AG08396 (cell line): ENCODE results near the gene POU6F2.
"Not testable (repeated sequence)": the region's sequence is repeated elsewhere in the genome, so short reads cannot be mapped to it uniquely, and the experiment has no call there.

Experiments
- DNase-seq: peaks from one replicate; pipeline ENCODE4 v3.0.0; 2012; ENCODE audit warnings: low spot score, mixed read lengths

Gene POU6F2

GRCh38 chr7:38977685-38978084 is at the start of gene POU6F2:
TSS of gene POU6F2 (plus strand) at chr7:38977909. CDS start at chr7:38977954, 45 bp downstream.
- no peak for DNase-seq

GRCh38 chr7:38928506-38928905 is 49.2 kb upstream of the POU6F2 start:
- no peak for DNase-seq

DNA sequence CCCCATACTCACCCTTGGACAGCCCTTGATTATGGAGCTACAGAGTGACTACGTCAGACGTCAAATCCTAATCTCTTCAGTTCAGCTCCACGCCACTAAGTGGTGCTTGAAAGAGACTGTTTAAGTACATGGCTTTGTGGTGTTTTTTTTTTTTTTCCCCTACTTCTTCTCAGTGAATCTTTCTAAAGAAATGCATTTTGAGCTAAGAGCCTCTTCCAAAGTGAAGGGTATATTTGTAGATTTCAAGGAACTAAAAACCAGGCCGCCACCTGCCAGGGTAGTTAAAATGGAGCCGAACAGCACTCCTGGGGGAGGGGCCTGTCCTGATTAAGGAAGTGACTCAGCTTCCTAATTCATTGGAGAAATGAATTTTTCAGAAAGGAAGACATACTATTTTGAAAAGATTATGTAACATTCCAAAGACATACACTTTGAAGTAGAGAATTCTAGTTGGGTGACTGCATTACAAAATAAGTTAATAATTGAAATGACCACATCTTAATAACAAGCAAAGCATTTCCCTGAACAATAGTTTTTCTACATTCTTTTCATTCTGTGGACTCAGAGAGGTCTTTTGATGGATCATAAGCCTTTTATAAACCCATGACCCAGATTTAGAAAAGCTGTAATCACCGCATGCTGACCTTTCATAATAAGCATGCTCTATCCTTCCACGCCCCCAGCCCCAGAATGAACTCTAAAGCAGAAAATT is 48.1 kb upstream of the POU6F2 start:
- DNase-seq, result no peak

- peak; percentile 48 for DNase-seq
These were observed 45.1 kb upstream of the POU6F2 start for GRCh38 chr7:38932509-38933168.

DNA sequence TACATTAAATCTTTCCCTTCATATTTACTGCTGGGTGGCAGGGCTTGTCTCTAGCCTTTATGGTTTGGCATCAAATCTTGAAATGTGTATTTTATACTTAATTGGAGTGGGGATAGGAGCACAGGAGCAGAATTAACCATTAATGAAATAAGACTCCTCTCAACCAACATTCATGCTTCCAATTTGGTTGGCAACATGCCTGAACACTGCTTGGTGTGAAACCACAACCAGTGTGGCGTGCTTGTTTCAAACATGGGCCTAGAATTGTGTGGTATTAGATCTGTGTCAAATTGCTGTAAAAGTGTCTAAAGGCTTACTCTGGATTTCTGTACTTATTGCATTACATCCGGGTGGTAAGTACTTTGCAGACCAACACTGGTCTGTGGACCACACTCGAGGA is 43.7 kb upstream of the POU6F2 start:
- no peak for DNase-seq

DNA sequence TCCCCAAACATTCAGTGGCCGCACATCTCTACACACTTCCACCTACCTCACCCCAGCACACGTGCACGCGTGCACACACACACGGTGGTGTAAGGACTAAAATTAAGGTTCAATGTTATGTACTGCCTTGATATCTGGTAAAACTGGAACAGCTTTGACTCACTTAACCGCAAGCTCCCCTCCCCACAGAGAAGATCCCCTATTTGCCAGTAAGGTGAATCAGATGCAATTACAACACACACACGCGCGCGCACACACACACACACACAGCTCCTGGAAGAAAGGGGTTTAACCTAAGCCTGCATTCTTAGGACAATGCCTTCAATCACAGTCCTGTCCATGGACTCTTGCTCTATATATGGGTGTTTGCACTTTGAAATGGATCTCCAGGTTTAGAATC is 43.2 kb upstream of the POU6F2 start:
- DNase-seq, result no peak

GRCh38 chr7:38936641-38937040 is 41.1 kb upstream of the POU6F2 start:
- DNase-seq, result no peak

DNA sequence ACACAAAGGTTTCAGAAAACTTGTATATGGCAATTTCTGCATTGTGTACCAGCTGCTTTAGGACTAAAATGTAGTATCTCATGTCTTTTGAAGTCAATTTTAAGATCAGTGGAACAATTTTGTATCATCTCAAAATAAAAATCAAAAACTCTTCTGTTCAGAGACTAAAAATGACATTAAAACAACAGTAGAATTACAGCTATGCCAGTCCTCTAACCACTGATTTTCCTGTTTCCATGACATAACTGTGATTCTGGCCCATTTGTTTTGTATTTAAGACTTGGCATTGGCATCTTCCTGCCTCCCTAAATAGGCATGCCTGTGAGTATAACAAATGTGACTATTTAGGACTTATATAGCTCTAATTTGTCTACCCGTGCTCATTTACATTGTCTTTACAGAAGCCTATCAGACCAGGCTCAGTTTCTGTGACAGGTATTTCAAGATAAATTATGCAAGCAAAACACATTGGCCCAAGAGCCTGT is 39.7 kb upstream of the POU6F2 start:
- no peak for DNase-seq

- no peak for DNase-seq
These were observed 39.1 kb upstream of the POU6F2 start for GRCh38 chr7:38938589-38938988.

- DNase-seq, result no peak
These were observed 36.9 kb upstream of the POU6F2 start for GRCh38 chr7:38940774-38941173.

DNA sequence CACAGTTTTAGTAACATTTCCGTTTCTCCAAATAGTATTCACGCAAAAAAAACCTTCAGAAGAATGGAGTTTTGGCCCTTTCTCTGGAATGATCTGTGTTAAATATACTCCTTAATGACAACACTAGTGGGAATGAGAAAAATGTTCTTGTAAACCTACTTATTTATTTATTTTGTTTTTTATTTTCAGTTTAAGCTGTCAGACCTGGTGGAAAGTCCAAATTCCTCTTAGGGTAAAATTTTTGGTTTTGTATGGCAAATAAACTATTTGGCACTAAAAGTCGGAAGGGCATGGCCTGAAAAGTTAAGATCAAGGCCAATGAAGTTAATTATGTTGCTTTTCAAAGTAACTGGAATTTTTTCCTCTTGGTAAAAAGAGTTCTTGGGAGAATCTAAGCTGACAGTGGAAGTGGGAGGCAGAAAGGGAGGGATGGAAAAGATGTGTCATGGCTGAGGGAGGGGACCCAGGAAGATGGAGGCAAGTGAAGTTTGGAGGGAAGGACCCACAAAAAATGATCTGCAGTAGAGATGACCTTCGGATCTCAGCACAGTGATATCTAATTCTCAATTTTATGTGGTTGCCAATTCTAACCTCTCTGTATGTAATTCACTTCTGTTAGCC is 35.2 kb upstream of the POU6F2 start:
- no peak for DNase-seq

DNA sequence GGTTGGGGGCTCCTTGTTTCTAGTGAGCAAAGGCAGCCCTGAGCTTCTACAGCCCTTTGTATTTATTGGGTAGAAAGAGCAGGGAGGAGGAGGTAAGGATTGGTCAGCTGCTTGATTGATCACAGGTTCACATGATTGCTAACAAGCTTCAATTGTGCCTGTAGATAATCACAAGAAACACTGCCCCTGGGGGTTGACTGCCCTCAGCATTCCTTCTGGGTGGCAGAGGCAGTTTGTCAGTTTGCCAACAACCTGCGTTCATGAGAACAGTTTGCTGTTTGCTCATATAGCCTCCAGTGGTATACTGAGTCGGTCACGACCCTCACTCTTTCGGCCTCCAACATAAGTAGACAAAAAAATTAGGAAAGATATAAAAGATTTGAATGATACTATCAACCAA is 30.2 kb upstream of the POU6F2 start:
- not testable (repeated sequence) for DNase-seq

DNA sequence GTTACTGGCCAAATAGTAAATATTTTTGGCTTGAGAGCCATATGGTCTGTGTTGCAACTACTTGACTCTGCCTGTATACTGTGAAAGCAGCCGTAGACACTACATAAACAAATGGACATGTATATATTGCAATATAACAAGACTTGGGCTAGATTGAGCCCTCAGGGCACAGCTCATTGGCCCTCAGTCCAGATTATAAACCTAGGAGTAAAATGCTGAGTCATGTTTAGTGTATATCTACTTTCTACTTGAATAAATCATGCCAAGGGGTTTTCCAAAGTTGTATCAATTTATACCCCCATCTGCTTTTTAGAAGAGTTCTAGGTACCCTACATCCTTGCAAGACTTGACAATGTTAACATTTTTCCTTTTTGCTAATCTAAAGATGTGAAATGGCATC is 27.4 kb upstream of the POU6F2 start:
- DNase-seq, result no peak

- DNase-seq, result no peak
These were observed 26.5 kb upstream of the POU6F2 start for GRCh38 chr7:38951213-38951612.

DNA sequence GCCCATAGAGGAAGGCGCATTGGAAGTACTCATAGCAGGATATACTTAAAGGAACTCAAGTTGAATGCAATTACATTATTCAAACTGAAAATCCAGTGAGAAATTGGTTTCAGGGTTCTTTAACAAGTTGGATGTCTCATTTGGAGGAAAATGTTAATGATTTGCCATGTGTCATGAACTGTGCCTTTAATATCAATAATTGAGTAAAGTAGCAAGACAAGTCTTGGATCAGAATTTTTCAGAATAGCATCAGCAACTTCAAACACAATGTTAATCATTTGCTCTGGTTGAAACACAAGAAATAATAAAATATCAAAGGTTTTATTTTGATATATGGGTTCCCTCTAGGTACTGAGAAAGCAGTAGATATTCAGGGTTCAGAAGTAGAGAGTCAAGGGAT is 24.5 kb upstream of the POU6F2 start:
- no peak for DNase-seq

- DNase-seq, result no peak
These were observed 23.7 kb upstream of the POU6F2 start for GRCh38 chr7:38953971-38954370.

DNA sequence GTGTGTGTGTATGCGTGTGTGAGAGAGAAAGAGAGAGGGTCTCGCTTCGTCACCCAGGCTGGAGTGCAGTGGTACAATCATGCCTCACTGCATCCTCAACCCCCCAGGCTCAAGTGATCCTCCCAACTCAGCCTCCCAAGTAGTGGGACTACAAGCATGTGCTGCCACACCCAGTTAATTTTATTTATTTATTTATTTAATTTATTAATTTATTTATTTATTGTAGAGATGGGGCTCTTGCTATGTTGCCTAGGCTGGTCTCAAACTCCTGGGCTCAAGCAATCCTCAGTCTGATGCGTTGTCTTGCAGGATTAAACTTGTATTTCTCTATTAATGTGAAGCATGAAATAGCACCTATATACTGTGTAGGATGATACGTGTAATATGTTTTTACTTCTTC is 21.8 kb upstream of the POU6F2 start:
- DNase-seq, result no peak

DNA sequence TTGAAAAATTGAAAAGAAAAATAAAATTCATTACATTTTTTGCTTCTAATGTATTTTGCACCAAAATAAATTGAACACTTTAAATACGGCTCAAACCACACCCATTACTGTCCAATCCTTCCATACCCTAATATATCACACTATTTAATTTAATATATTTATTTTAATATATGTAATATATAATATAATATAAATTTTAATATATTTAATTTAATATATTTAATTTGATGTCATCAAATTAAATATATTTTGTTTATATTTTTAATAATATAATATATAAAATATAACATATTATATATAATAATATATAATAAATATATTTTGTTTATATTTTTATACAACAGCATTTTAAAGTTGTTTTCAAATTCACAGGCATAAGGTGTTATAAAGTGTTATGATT is 15.7 kb upstream of the POU6F2 start:
- no peak for DNase-seq

- DNase-seq, result no peak
These were observed 12.8 kb upstream of the POU6F2 start for GRCh38 chr7:38964921-38965320.

GRCh38 chr7:38973760-38974159 is 3.9 kb upstream of the POU6F2 start:
- no peak for DNase-seq

DNA sequence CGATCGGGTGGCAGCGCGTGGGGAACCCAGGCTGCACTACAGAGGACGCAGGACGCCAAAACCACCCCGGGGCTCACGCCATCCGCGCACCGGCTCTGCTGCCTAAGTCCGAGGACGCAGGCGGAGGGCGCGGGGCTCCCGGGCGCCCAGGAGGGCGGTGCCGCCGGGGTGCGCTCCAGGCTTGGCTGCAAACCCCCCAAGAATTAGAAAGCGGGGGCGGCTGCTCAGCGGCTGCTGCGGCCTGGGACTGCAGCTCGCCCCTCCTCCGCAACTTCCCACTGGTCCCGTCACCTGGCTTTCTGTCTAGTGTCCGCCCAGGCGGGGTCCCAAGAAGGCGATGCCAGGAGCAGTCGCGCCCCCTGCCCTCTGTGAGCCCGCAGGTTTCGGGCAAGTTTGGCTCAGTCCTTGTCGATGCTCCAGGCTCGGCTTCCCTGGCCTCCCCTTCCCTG is 1.7 kb upstream of the POU6F2 start:
- no peak for DNase-seq

DNA sequence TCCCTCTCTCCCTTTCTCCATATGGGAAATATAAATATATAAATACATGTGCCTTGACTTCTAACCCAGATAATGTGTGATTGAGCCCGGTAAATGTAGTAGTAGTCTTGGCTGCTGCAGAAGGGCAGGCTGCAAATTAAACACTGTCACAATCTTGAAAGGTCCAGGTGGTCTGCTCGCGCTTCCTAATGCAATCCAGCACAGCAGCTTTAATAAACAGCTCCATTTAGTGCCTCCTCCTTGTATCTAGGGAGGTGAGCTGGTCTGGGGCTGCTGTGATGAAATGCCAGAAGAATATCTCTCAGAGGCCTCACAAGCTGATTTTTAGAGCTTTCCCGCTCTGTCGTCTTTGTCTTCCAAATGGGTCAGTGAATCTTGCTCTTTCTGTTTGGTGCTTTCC is 782 bp downstream of the POU6F2 start:
- DNase-seq, result no peak

- no peak for DNase-seq
These were observed 14.5 kb downstream of the POU6F2 start for GRCh38 chr7:38992203-38992602.
